GM20431 (cell line): ENCODE results near the gene KLHL3.

ENCODE experiments used
- in situ Hi-C: fragments of 300-500 bp; cut with MseI, MboI; formaldehyde crosslinking; loops from one replicate; pipeline ENCODE4 v1.15.0; 2020; ENCODE audit warnings: low sequenced_read_pairs; ENCODE audit not compliant: unreplicated experiment

The KLHL3 gene

DNA sequence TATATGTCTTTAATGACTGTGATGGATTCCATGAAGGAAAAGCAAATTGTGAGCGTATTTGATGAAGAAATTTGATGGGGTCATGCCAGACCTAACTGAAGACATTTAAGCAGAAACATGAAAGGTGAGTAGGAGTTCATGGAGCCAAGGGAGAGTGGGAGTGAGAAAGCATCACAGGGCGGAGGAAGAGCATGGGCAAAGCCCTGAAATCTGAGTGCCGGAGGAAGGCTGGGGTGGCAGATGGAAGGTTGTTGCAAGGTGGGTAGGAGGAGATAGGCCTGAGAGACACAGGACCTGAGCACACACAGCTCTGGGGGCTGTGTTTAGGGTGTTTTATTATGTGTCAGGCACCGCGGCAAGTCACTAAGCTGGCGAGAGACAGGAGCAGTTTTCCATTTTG is 136.4 kb downstream of the KLHL3 start:
- in situ Hi-C loops, result no loop called here

DNA sequence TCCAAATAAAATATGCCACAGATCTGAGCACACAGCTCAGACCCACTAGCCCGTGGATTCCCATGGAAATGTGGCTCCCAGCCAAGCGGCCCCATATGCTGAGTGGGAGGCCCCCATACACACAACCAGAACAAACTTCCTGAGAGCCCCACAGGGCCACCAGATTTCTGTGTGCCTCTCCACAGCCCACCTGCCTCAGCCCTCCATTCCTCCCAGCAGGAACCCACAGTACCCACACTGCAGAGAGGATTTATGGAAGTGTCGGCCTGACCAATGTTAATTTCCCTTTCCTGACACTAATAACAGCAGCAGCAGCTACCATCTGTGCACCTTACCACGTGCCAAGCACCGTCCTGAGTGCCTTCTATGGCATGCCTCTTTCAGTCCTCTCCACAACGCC is 137.5 kb downstream of the KLHL3 start:
- in situ Hi-C loops, result no loop called here

DNA sequence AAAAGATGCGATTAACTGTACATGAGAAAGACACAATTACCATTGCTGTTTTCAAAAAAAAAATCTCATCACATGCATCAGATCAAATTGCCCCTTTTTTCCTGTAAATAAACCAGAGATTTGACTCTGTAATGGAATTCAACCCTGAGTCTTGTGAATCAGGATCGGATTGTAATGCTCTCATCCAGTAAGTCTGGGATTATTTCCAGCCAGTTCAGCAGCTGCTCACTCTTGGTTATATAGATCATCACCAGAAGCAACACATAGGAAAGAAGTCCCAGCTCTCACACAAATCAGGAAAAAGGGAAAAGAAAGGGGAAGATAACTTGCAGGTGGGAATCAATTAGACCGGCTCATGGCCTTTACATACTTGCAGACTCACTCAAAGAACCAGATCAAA is 138.9 kb downstream of the KLHL3 start:
- in situ Hi-C loops, result no loop called here

DNA sequence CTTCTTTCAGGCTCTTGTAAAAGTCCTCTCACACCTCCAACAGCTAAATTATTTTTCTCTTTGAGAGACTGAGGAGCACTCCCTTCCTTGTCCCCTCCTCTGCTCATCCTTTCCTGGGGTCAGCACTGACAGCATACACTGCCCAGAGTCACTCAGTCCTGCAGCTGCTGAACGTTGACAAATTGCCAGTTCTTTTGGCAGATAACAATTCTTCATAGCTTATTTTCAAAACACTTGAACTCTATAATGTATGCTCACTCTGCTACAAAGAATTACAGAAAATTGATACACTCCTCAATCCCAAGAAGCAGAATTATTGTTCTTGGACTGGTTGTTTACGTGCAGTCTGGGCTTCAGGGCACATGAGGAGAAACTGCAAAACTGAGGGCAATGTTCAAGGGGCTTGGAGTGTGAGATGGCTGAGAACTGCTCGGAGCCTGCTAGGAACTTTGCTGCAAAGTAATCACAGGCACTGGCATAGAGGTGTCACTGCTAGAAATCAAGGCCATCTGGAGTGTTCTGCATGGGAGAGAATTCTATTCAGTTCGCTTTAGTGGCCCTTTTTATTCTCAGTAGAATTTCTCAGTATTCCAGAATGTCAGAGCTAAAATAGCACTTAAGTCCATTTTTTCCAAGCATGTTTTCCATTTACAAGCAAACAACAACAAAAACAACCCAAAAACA is 140.4 kb downstream of the KLHL3 start:
- in situ Hi-C loops, result no loop called here

DNA sequence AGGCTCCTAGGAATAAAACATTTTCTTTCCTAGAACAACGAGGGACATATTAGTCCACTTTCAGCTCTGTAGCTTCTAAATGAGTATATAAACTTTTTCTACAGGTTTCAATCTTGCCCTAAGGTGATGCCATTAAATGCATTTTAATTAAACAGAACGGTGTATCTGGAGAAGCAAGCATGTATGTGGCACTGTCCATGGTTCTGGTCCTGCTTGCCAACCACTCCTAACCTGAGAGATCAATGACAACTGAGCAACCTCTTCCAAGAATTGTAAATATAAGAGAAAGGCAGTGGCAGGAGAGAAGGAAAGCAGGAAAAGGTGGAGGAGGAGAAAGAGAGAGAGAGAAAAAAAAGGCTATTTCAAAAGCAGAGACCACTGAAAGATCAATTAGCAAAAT is 141.2 kb downstream of the KLHL3 start:
- in situ Hi-C loops, result no loop called here

GRCh38 chr5:137592317-137592716 is 143.6 kb downstream of the KLHL3 start:
- in situ Hi-C loops, result no loop called here

- in situ Hi-C loops, result no loop called here
These were observed 146.7 kb downstream of the KLHL3 start for GRCh38 chr5:137589185-137589584.

DNA sequence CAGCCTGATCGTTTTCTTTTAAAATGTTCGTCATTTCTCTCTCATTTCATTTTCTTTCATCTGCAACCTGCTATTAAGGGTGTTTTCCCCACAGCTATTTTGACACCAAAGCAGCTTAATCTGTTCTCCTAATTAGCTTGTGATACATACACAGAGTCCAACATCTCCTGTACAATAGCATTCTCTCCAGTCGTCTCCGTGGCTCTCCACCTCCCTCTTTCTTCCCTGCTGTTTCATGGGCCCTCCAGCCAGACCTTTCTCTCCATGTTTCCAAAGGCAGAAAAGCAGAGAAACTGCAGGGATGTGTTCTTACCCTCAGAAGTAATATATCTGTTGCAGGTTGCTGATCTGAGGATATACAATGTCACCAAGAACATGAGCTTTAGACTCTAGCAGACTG is 148.0 kb downstream of the KLHL3 start:
- in situ Hi-C loops, result no loop called here

- in situ Hi-C loops, result no loop called here
These were observed 151.6 kb downstream of the KLHL3 start for GRCh38 chr5:137584262-137584661.

DNA sequence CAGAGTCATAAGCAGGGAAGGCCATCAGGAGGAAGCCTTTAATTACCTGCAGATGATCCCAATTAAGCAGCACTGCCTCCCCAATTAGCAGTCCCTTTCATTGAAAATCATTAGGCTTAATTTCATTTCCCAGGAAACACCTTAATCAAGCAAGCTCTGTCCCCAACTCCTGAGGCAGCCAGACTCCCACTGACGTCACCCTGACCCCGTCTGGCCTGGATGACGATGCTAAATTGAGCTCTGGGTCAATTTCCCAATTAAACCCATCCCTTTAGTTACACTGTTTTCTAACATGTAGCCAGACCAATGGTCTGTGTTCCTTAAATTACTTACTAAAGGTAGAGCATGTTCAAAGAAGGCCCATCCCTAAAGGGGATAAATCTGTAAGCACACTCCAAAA is 152.8 kb downstream of the KLHL3 start:
- in situ Hi-C loops, result no loop called here

- in situ Hi-C loops, result no loop called here
These were observed 153.7 kb downstream of the KLHL3 start for GRCh38 chr5:137582218-137582617.

GRCh38 chr5:137581776-137582175 is 154.1 kb downstream of the KLHL3 start:
- in situ Hi-C loops, result no loop called here

DNA sequence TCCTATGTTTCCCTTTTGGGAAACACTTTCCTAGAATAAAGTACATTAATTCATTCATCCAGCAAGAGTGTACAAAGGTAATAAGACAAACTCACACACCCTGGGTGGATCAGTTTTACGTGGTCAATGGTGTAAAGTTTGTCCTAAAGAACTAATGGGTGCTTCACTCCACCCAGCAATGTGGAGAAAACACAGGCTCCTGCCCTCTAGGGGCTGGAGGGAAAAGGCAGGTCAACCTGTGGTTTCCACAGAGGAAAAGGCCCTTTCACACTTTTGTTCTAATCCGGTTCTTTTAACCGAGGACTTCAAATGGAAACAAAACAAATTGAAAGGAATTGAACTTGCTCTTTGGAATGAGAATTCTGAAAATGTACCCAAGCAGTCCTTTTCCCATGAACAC is 155.9 kb downstream of the KLHL3 start:
- in situ Hi-C loops, result no loop called here

DNA sequence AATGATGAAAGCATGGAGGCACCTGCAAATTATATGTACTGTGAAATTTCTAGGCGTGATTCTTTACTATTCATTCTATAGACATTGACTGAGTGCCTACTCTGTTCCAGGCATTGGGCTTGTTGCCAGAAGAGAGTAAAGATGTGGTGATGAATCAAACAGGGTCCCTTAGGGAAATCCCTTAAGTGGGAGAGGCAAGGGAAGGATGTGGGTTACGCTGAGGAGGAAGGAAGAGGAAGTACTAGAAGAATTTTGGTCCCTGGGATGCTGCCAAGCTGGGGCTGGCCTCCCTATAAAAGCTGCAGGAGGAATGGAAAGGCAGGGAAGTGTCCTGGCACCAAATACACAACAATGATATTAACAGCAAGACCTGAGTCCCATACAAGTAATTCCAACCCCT is 160.0 kb downstream of the KLHL3 start:
- in situ Hi-C loops, result no loop called here

DNA sequence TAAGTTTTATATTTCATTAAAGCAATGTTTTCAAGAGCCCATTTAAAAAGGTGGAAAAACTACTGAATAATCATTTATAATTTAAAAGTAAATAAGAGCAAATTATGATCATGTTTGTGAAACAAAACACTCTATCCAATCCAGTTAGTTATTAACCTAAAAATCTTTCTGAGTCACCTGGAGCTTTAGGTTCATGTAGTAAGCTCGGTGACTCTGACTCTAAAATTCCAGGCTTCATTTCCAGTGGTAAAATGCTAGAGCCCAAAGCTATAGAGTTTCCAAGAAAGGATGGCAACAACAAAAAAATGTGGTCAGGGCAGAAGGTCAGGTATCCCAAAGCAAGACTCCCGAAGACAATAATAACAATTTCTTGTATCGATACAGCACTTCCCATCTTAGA is 160.7 kb downstream of the KLHL3 start:
- in situ Hi-C loops, result no loop called here

- in situ Hi-C loops, result no loop called here
These were observed 162.5 kb downstream of the KLHL3 start for GRCh38 chr5:137573376-137573775.

GRCh38 chr5:137572042-137572695 is 163.7 kb downstream of the KLHL3 start:
- in situ Hi-C loops, result no loop called here

- in situ Hi-C loops, result no loop called here
These were observed 165.8 kb downstream of the KLHL3 start for GRCh38 chr5:137570070-137570469.
